HepG2 (cell line): ENCODE data around the gene TREX2. TPM values are rescaled to one million over a fixed set of nuclear protein-coding genes. Genes with fewer than 3 reads are reported as not detected.

ENCODE experiments used
- ATAC-seq: fragments of 200-7000 bp; cut with Tn5 transposase; 3 replicates; pipeline ENCODE4 v1.9.1; 2020; ENCODE audit warnings: mild to moderate bottlenecking, moderate library complexity
- BruUV-seq: library from RNA; stranded (reverse); fragments of 400-500 nt; replicated peaks from 2 replicates; lab custom pipeline; 2021; lab: Mats Ljungman, UMichigan
- CTCF ChIA-PET: fragments of 300-600 bp; formaldehyde crosslinking; extraction: SDS; loops from one replicate; lab custom pipeline; 2021; ENCODE audit warnings: low total read pairs, inconsistent platforms, low intra/inter-chr PET ratio; lab: Yijun Ruan, JAX
- POLR2A ChIA-PET: fragments of 350-600 bp; sonication (Branson Sonifier 250); formaldehyde crosslinking; loops from one replicate; lab custom pipeline; 2020; ENCODE audit warnings: antibody characterized with exemption, inconsistent platforms; lab: Yijun Ruan, JAX
- DNase-seq: peaks from one replicate; pipeline ENCODE4 v3.0.0-alpha.2; 2015; ENCODE audit warnings: low spot score
- FAIRE-seq: peaks from 3 replicates; lab custom pipeline; 2011; peaks lifted over from hg19 to GRCh38; lab: Jason Lieb, UNC
- H2AFZ ChIP-seq: one replicate; pipeline ENCODE4 v1.6.1; 2011; ENCODE audit warnings: low read length, inconsistent platforms
- H3K27ac ChIP-seq: fragments of 300-600 bp; 3 replicates; pipeline ENCODE4 v1.8.0; 2011; ENCODE audit warnings: mixed run types, mild to moderate bottlenecking, mixed read lengths, low read length, inconsistent platforms; ENCODE audit not compliant: insufficient read depth; ENCODE audit errors: extremely low read length
- H3K27me3 ChIP-seq, 2 experiments: fragments of 200-600 bp in 1 of 2; 2 replicates in 1 of 2; 3 replicates in 1 of 2; pipeline versions ENCODE4 v1.6.0 to v1.8.0; 2011; ENCODE audit warnings: low read length in 2 of 2, mild to moderate bottlenecking in 2 of 2, moderate library complexity in 2 of 2, inconsistent platforms in 1 of 2; ENCODE audit not compliant: insufficient read depth in 2 of 2, control insufficient read depth in 1 of 2
- H3K36me3 ChIP-seq, 2 experiments: fragments of 200-600 bp in 1 of 2; replicated peaks in 1 of 2; 2 replicates in 1 of 2; 3 replicates in 1 of 2; pipeline versions ENCODE4 v1.5.1 to v1.8.0; 2011; ENCODE audit warnings: low read length in 2 of 2, inconsistent platforms in 1 of 2; ENCODE audit not compliant: insufficient read depth in 2 of 2, control insufficient read depth in 1 of 2
- H3K4me1 ChIP-seq: 2 replicates; pipeline ENCODE4 v1.5.1; 2012; ENCODE audit warnings: low read length, inconsistent platforms; ENCODE audit not compliant: insufficient read depth
- H3K4me2 ChIP-seq: 2 replicates; pipeline ENCODE4 v1.6.0; 2011; ENCODE audit warnings: low read depth, low read length, inconsistent platforms
- H3K4me3 ChIP-seq, 3 experiments: fragments of 200-600 bp in 1 of 3; sonication (generic), shearing (Covaris generic) in 1 of 3; replicated peaks in 1 of 3; 2 replicates each; pipeline ENCODE4 v1.5.1; 2011 to 2016; ENCODE audit warnings: low read length in 3 of 3, inconsistent platforms in 2 of 3, low read depth in 2 of 3, mild to moderate bottlenecking in 2 of 3, control low read depth in 1 of 3, mixed read lengths in 1 of 3; ENCODE audit not compliant: insufficient read depth in 1 of 3
- H3K79me2 ChIP-seq: one replicate; pipeline ENCODE4 v1.6.1; 2011; ENCODE audit warnings: low read length, inconsistent platforms; ENCODE audit not compliant: insufficient read depth
- H3K9ac ChIP-seq: 2 replicates; pipeline ENCODE4 v1.6.0; 2011; ENCODE audit warnings: mild to moderate bottlenecking, low read depth, low read length, inconsistent platforms; ENCODE audit not compliant: insufficient read depth
- H3K9me3 ChIP-seq: 2 replicates; pipeline ENCODE4 v1.5.1; 2012; ENCODE audit warnings: mild to moderate bottlenecking, low read length
- H4K20me1 ChIP-seq: 2 replicates; pipeline ENCODE4 v1.6.0; 2011; ENCODE audit warnings: inconsistent platforms, mild to moderate bottlenecking, low read length, moderate library complexity; ENCODE audit not compliant: insufficient read depth
- ARNTL ChIP-seq: sonication (generic); formaldehyde crosslinking; IDR thresholded peaks from 2 replicates; pipeline ENCODE4 v1.4.0; 2020; ENCODE audit warnings: mild to moderate bottlenecking, missing genetic modification reagents
- CEBPB ChIP-seq: IDR thresholded peaks from 2 replicates; pipeline ENCODE4 v1.6.1; 2011; ENCODE audit warnings: low read depth, low read length, improper control_type of control experiment, borderline replicate concordance
- DR1 ChIP-seq: sonication (generic); formaldehyde crosslinking; IDR thresholded peaks from 2 replicates; pipeline ENCODE4 v1.8.0; 2021; ENCODE audit warnings: mild to moderate bottlenecking, missing genetic modification reagents, inconsistent platforms
- FIP1L1 ChIP-seq: fragments of 200-400 bp; formaldehyde crosslinking; IDR thresholded peaks from 2 replicates; pipeline ENCODE4 v1.6.1; 2018; ENCODE audit warnings: low read depth, mild to moderate bottlenecking, low read length, moderate library complexity, borderline replicate concordance; ENCODE audit not compliant: insufficient read depth
- JUND ChIP-seq: sonication (generic); formaldehyde crosslinking; IDR thresholded peaks from 2 replicates; pipeline ENCODE4 v1.8.0; 2022; ENCODE audit warnings: mild to moderate bottlenecking, missing genetic modification reagents
- MXD3 ChIP-seq: IDR thresholded peaks from 2 replicates; pipeline ENCODE4 v1.6.1; 2016; ENCODE audit warnings: mild to moderate bottlenecking, missing biosample characterization, missing genetic modification reagents
- PPARG ChIP-seq: conservative IDR thresholded peaks from 2 replicates; pipeline ENCODE4 v1.6.1; 2016; ENCODE audit warnings: missing biosample characterization, missing genetic modification reagents
- SETDB1 ChIP-seq: sonication (generic); formaldehyde crosslinking; IDR thresholded peaks from 2 replicates; pipeline ENCODE4 v1.5.1; 2020; ENCODE audit warnings: missing genetic modification reagents, mild to moderate bottlenecking, borderline replicate concordance
- ZFP37 ChIP-seq: sonication (generic); formaldehyde crosslinking; IDR thresholded peaks from 2 replicates; pipeline ENCODE4 v1.4.0; 2020; ENCODE audit warnings: missing genetic modification reagents, borderline replicate concordance
- ZNF251 ChIP-seq: sonication (generic); formaldehyde crosslinking; IDR thresholded peaks from 2 replicates; pipeline ENCODE4 v1.9.0; 2021; ENCODE audit warnings: mild to moderate bottlenecking, missing genetic modification reagents
- ZNF468 ChIP-seq: sonication (generic); formaldehyde crosslinking; IDR thresholded peaks from 2 replicates; pipeline ENCODE4 v1.8.0; 2022; ENCODE audit warnings: mild to moderate bottlenecking, moderate library complexity, missing genetic modification reagents
- ZNF543 ChIP-seq: sonication (generic); formaldehyde crosslinking; IDR thresholded peaks from 2 replicates; pipeline ENCODE4 v1.4.0; 2020; ENCODE audit warnings: mild to moderate bottlenecking, missing genetic modification reagents
- ZNF607 ChIP-seq: sonication (generic); formaldehyde crosslinking; IDR thresholded peaks from 2 replicates; pipeline ENCODE4 v1.5.1; 2020; ENCODE audit warnings: missing genetic modification reagents, mild to moderate bottlenecking, borderline replicate concordance
- WGBS: methylation state at CpG from one replicate; pipeline ENCODE4 v1.1.6; 2017; ENCODE audit warnings: low lambda C conversion rate; 5-methylcytosine and 5-hydroxymethylcytosine counted together
- in situ Hi-C: cut with HindIII; loops from 2 replicates; pipeline ENCODE4 v1.10.0; 2017; ENCODE audit warnings: low pct_unique_long_range_greater_than_20kb; ENCODE audit not compliant: extremely low pct_ligation_motif_present
- intact Hi-C: fragments of 100-400 bp; cut with micrococcal nuclease; formaldehyde crosslinking; loops from one replicate; pipeline ENCODE4 v1.10.0; 2022; ENCODE audit not compliant: unreplicated experiment
- polyA plus RNA-seq, 8 experiments: library from polyadenylated mRNA; depleted of rRNA in 3 of 8; stranded (reverse) in 7 of 8; unstranded in 1 of 8; fragments of >200 nt; fragmentation: Illumina TruSeq in 4 of 8; extraction: Trizol in 4 of 8; gene quantifications; 2 replicates each; pipeline versions ENCODE4 v1.2.1 to v1.2.3, GENCODE V29; 2011 to 2016; ENCODE audit warnings: low read depth in 4 of 8, missing spikeins in 1 of 8, mixed read lengths in 1 of 8; ENCODE audit not compliant: insufficient read depth in 1 of 8
- total RNA-seq, 5 experiments: library from RNA; depleted of rRNA; stranded (reverse); fragments of >200 nt; fragmentation: Illumina TruSeq; extraction: Trizol; gene quantifications; 2 replicates each; pipeline ENCODE4 v1.2.3, GENCODE V29; 2016; ENCODE audit warnings: low read depth in 1 of 5
- TF ChIP-seq, protein P1 (sequence below): sonication (generic); formaldehyde crosslinking; IDR thresholded peaks from 2 replicates; pipeline ENCODE4 v1.5.0; 2020; ENCODE audit warnings: missing genetic modification reagents

The TREX2 gene
- total and polyA plus RNA-seq, 2 of the 13 experiments (the other 11 are each of a cell fraction or from before 2014, with no cell fraction given): 0.13 to 0.18 TPM

DNA sequence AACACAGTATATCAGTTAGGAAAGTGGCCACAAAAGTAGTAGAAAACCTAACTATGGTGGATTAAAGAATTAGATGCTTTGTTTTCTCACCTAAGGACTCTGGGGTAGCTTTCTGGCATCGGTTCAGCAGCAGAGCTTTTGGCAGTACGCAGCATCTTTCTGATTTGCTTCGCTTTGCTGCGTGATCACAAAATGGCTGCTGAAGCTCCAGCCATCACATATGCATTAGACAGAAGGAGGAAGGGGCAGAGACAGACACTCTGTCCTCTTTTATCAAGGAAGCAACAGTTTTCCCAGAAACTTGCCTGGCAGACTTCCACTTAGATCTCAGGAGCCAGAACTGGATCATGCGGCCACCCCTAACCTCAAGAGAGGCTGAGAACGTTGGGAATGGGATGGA lies 15.1 kb downstream of the TREX2 start:
- Histone ChIP-seq H3K4me1 (no peaks in the 10 kb centered on the region), H3K4me3 (no peak overlapping the region), H4K20me1 (no peaks in the 10 kb centered on the region), H2AFZ (no peak overlapping the region), H3K27me3 (peaks cover 0 to 1% of the 10 kb centered on the region in 2 experiments; a peak in 2 of 5 replicates), H3K79me2 (no peaks in the 10 kb centered on the region), H3K9me3 (no peaks in the 10 kb centered on the region), H3K9ac (no peak overlapping the region), H3K4me2 (no peak overlapping the region), H3K27ac (no peak overlapping the region), H3K36me3 (no peaks in the 10 kb centered on the region)
- ATAC-seq (no peak), FAIRE-seq (no peak), DNase-seq (no peak)
- TF ChIP-seq ZNF543 (CRISPR knock-in tag) (no peak), DR1 (CRISPR knock-in tag) (no peak)
- no TSS peak for BruUV-seq
- in situ Hi-C loops: no loop called here
- whole genome bisulfite sequencing: 50% methylated on average over 2 of the region's 6 CpGs
- CTCF ChIA-PET: no interaction called here
- POLR2A ChIA-PET: no interaction called here
- intact Hi-C loops: no loop called here

- no peaks in the 10 kb centered on the region for H3K79me2 ChIP-seq
- H4K20me1 ChIP-seq: no peaks in the 10 kb centered on the region
- H3K9ac ChIP-seq: no peak overlapping the region
- no peak for TF ChIP-seq CEBPB
- TF ChIP-seq ZNF607: no peak
- no peak for TF ChIP-seq SETDB1 (CRISPR knock-in tag)
- no peak for TF ChIP-seq ARNTL (CRISPR knock-in tag)
- no peak for TF ChIP-seq FIP1L1
- TF ChIP-seq JUND: no peak
- TF ChIP-seq, protein P1, sequence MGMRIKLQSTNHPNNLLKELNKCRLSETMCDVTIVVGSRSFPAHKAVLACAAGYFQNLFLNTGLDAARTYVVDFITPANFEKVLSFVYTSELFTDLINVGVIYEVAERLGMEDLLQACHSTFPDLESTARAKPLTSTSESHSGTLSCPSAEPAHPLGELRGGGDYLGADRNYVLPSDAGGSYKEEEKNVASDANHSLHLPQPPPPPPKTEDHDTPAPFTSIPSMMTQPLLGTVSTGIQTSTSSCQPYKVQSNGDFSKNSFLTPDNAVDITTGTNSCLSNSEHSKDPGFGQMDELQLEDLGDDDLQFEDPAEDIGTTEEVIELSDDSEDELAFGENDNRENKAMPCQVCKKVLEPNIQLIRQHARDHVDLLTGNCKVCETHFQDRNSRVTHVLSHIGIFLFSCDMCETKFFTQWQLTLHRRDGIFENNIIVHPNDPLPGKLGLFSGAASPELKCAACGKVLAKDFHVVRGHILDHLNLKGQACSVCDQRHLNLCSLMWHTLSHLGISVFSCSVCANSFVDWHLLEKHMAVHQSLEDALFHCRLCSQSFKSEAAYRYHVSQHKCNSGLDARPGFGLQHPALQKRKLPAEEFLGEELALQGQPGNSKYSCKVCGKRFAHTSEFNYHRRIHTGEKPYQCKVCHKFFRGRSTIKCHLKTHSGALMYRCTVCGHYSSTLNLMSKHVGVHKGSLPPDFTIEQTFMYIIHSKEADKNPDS (CRISPR knock-in tag): no peak
- TF ChIP-seq PPARG (CRISPR knock-in tag): no peak
- TF ChIP-seq ZNF468 (CRISPR knock-in tag): no peak
- TF ChIP-seq ZFP37: no peak
- no peak for TF ChIP-seq ZNF251 (CRISPR knock-in tag)
- no peak for TF ChIP-seq MXD3 (CRISPR knock-in tag)
- TF ChIP-seq, all 625 proteins: peak for 0
- Histone ChIP-seq H3K36me3 (no peaks in the 10 kb centered on the region), H3K9me3 (no peaks in the 10 kb centered on the region), H2AFZ (no peak overlapping the region), H3K27ac (no peak overlapping the region), H3K27me3 (peaks cover 0 to 23% of the 10 kb centered on the region in 2 experiments; a peak in 1 of 5 replicates), H3K4me1 (no peaks in the 10 kb centered on the region), H3K4me2 (no peak overlapping the region), H3K4me3 (no peak overlapping the region)
- ChIA-PET POLR2A (no interaction called here), CTCF (no interaction called here)
- DNase-seq (no peak), FAIRE-seq (no peak), ATAC-seq (no peak)
- 0% methylated on average over 3 of the region's 3 CpGs for WGBS
- no TSS peak for BruUV-seq
- in situ Hi-C loops: no loop called here
- intact Hi-C loops: no loop called here
Observed at GRCh38 chrX:153426204-153426603, 19.7 kb downstream of the TREX2 start.
